H1 (cell line): ENCODE results near the gene NDUFB10. TPM values are rescaled to one million over a fixed set of nuclear protein-coding genes. Genes with fewer than 3 reads are reported as not detected.

Source experiments
- ATF2 ChIP-seq: IDR thresholded peaks from 2 replicates; pipeline ENCODE4 v1.6.1; 2012; ENCODE audit warnings: low read length, inconsistent platforms
- BACH1 ChIP-seq: IDR thresholded peaks from 2 replicates; pipeline ENCODE4 v1.6.1; 2012; ENCODE audit warnings: low read length, improper control_type of control experiment
- JUN ChIP-seq: IDR thresholded peaks from 2 replicates; pipeline ENCODE4 v1.6.1; 2011; ENCODE audit warnings: low read depth, mild to moderate bottlenecking, improper control_type of control experiment, low read length
- TAF7 ChIP-seq: optimal IDR thresholded peaks from 2 replicates; pipeline ENCODE3; 2011; ENCODE audit warnings: low read depth, mild to moderate bottlenecking, inconsistent platforms, low read length, moderate library complexity, borderline replicate concordance
- USF2 ChIP-seq: IDR thresholded peaks from 2 replicates; pipeline ENCODE4 v1.6.1; 2011; ENCODE audit warnings: low read length, improper control_type of control experiment
- polyA plus RNA-seq, 7 experiments: library from polyadenylated mRNA; depleted of rRNA in 3 of 7; stranded (reverse) in 5 of 7; unstranded in 2 of 7; fragments of >200 nt in 5 of 7; fragments of 200-250 nt in 2 of 7; gene quantifications; 1 replicate in 5 of 7; 2 replicates in 1 of 7; 4 replicates in 1 of 7; pipeline versions ENCODE4 v1.2.1 to v1.2.3, GENCODE V29; 2011 to 2013; ENCODE audit warnings: missing spikeins in 2 of 7, mixed read lengths in 2 of 7
- total RNA-seq: library from RNA; stranded (reverse); fragmentation: NEBNext Ultra II Directional; extraction: Animal tissue kit (Norgen Biotek cat#: 25700); gene quantifications from 2 replicates; pipeline ENCODE4 v1.2.1, GENCODE V29; 2021

The NDUFB10 gene
- total and polyA plus RNA-seq, 2 of the 8 experiments (the other 6 are each of a cell fraction or from before 2014, with no cell fraction given), result 183 to 194 TPM

GRCh38 chr16:1960665-1961630 lies 1.6 kb downstream of the NDUFB10 start (continued):
- TF ChIP-seq USF2, result peak; percentile 7; the same call in 1 of the 2 replicates
- no peak for TF ChIP-seq JUN
- no peak for TF ChIP-seq BACH1
- peak; percentile 68 for TF ChIP-seq TAF7
- peak; percentile 85; the same call in 1 of the 2 replicates for TF ChIP-seq ATF2
